HCT116 (cell line): ENCODE measurements around the gene GJC1. TPM values are rescaled to one million over a fixed set of nuclear protein-coding genes. Genes with fewer than 3 reads are reported as not detected.

ENCODE experiments used
- ATAC-seq: fragments of 200-7000 bp; cut with Tn5 transposase; 2 replicates; pipeline ENCODE4 v1.9.1; 2020; ENCODE audit warnings: mild to moderate bottlenecking, moderate library complexity
- BruUV-seq: library from RNA; stranded (reverse); fragments of 400-500 nt; replicated peaks from 2 replicates; lab custom pipeline; 2021; lab: Mats Ljungman, UMichigan
- CTCF ChIA-PET: fragments of 300-600 bp; sonication (Branson Sonifier 250); formaldehyde crosslinking; loops from one replicate; lab custom pipeline; 2021; ENCODE audit warnings: antibody characterized with exemption; lab: Charles Lee
- POLR2A ChIA-PET: fragments of 300-600, 350-600 bp; sonication (Branson Sonifier 250); formaldehyde crosslinking; loops from one replicate; lab custom pipeline; 2021; ENCODE audit warnings: antibody characterized with exemption; lab: Charles Lee
- RAD21 ChIA-PET, 2 experiments: fragments of 300-600 bp; sonication (Branson Sonifier 250); formaldehyde crosslinking; loops; one replicate each; lab custom pipeline; 2023; ENCODE audit warnings: low total read pairs in 2 of 2; ENCODE audit not compliant: uncharacterized antibody in 2 of 2, unreplicated experiment in 2 of 2, low non-redundant PET in 1 of 2; lab: Charles Lee
- DNase-seq: peaks from one replicate; pipeline ENCODE4 v3.0.0-alpha.2; 2010; ENCODE audit warnings: low read depth, low spot score
- H2AFZ ChIP-seq: fragments of 200-600 bp; shearing (Covaris generic), sonication (generic); 2 replicates; pipeline ENCODE4 v1.6.1; 2017; ENCODE audit warnings: low read depth, mixed run types, mixed read lengths, antibody characterized with exemption, low read length; ENCODE audit not compliant: poor library complexity, severe bottlenecking
- H3K27ac ChIP-seq: 2 replicates; pipeline ENCODE4 v1.5.1; 2012; ENCODE audit warnings: low read depth, low read length
- H3K27me3 ChIP-seq: fragments of 200-600 bp; sonication (generic); 2 replicates; pipeline ENCODE4 v1.6.1; 2016; ENCODE audit warnings: mixed run types, low read length, mixed read lengths; ENCODE audit not compliant: insufficient read depth
- H3K36me3 ChIP-seq, 2 experiments: fragments of 200-500 bp in 1 of 2; fragments of 200-600 bp in 1 of 2; sonication (Bioruptor generic) in 1 of 2; sonication (generic) in 1 of 2; 2 replicates each; pipeline versions ENCODE4 v1.5.1 to v1.6.1; 2014 to 2016; ENCODE audit warnings: low read length in 2 of 2, inconsistent platforms in 1 of 2, mixed read lengths in 1 of 2, mixed run types in 1 of 2; ENCODE audit not compliant: insufficient read depth in 2 of 2, control insufficient read depth in 1 of 2
- H3K4me1 ChIP-seq, 2 experiments: fragments of 200-600 bp in 1 of 2; sonication (generic) in 1 of 2; 2 replicates each; pipeline versions ENCODE4 v1.5.1 to v1.6.1; 2012 to 2017; ENCODE audit warnings: low read length in 2 of 2, inconsistent platforms in 1 of 2, mild to moderate bottlenecking in 1 of 2, mixed read lengths in 1 of 2, mixed run types in 1 of 2, moderate library complexity in 1 of 2; ENCODE audit not compliant: insufficient read depth in 2 of 2, control insufficient read depth in 1 of 2
- H3K4me2 ChIP-seq: fragments of 200-600 bp; sonication (generic); 2 replicates; pipeline ENCODE4 v1.6.1; 2017; ENCODE audit warnings: mixed run types, low read length, mixed read lengths
- H3K4me3 ChIP-seq, 2 experiments: fragments of 200-600 bp in 1 of 2; sonication (generic) in 1 of 2; replicated peaks in 1 of 2; 2 replicates each; pipeline ENCODE4 v1.5.1; 2011 to 2016; ENCODE audit warnings: low read length in 2 of 2, control low read depth in 1 of 2, low read depth in 1 of 2, mild to moderate bottlenecking in 1 of 2, mixed read lengths in 1 of 2, mixed run types in 1 of 2
- H3K79me2 ChIP-seq: fragments of 200-600 bp; sonication (generic); 2 replicates; pipeline ENCODE4 v1.6.1; 2017; ENCODE audit warnings: mild to moderate bottlenecking, mixed run types, low read length, moderate library complexity, mixed read lengths; ENCODE audit not compliant: insufficient read depth
- H3K9ac ChIP-seq: fragments of 200-600 bp; sonication (generic); 2 replicates; pipeline ENCODE4 v1.6.1; 2016; ENCODE audit warnings: low read length, mixed read lengths
- H3K9me2 ChIP-seq: fragments of 200-600 bp; sonication (generic), shearing (Covaris generic); 2 replicates; pipeline ENCODE4 v1.6.1; 2017; ENCODE audit warnings: mixed run types, mild to moderate bottlenecking, moderate library complexity; ENCODE audit not compliant: insufficient read depth
- H3K9me3 ChIP-seq, 2 experiments: fragments of 200-500 bp in 1 of 2; fragments of 200-600 bp in 1 of 2; sonication (Bioruptor generic) in 1 of 2; sonication (generic) in 1 of 2; 2 replicates each; pipeline ENCODE4 v1.6.1; 2014 to 2017; ENCODE audit warnings: low read length in 2 of 2, mixed read lengths in 2 of 2, inconsistent platforms in 1 of 2, low read depth in 1 of 2, mild to moderate bottlenecking in 1 of 2, mixed run types in 1 of 2, moderate library complexity in 1 of 2; ENCODE audit not compliant: control insufficient read depth in 1 of 2, insufficient read depth in 1 of 2
- H4K20me1 ChIP-seq: fragments of 200-600 bp; sonication (generic), shearing (Covaris generic); 2 replicates; pipeline ENCODE4 v1.6.1; 2017; ENCODE audit warnings: mixed run types, mild to moderate bottlenecking, moderate library complexity; ENCODE audit not compliant: insufficient read depth
- ATF3 ChIP-seq: IDR thresholded peaks from 2 replicates; pipeline ENCODE4 v1.6.1; 2012
- CBX3 ChIP-seq: IDR thresholded peaks from 2 replicates; pipeline ENCODE4 v1.6.1; 2012; ENCODE audit warnings: low read depth
- CEBPB ChIP-seq: IDR thresholded peaks from 2 replicates; pipeline ENCODE4 v1.6.1; 2012; ENCODE audit warnings: low read depth
- CTCF ChIP-seq, 3 experiments: fragments of 200-600 bp in 1 of 3; sonication (generic) in 1 of 3; IDR thresholded peaks in 2 of 3; conservative IDR thresholded peaks in 1 of 3; 2 replicates each; pipeline ENCODE4 v1.5.1; 2012 to 2017; ENCODE audit warnings: low read depth in 2 of 3, low read length in 2 of 3, antibody characterized with exemption in 1 of 3, borderline replicate concordance in 1 of 3, control low read depth in 1 of 3, mild to moderate bottlenecking in 1 of 3, mixed read lengths in 1 of 3, mixed run types in 1 of 3, moderate library complexity in 1 of 3; ENCODE audit not compliant: insufficient read depth in 1 of 3
- EGR1 ChIP-seq: IDR thresholded peaks from 2 replicates; pipeline ENCODE4 v1.6.1; 2012; ENCODE audit warnings: low read depth
- EZH2phosphoT487 ChIP-seq: fragments of 200-600 bp; IDR thresholded peaks from 2 replicates; pipeline ENCODE4 v1.6.1; 2018; ENCODE audit warnings: antibody characterized with exemption, borderline replicate concordance
- FOSL1 ChIP-seq: IDR thresholded peaks from 2 replicates; pipeline ENCODE4 v1.6.1; 2012; ENCODE audit warnings: low read depth
- JUND ChIP-seq: IDR thresholded peaks from 2 replicates; pipeline ENCODE4 v1.6.1; 2012
- POLR2A ChIP-seq: IDR thresholded peaks from 2 replicates; pipeline ENCODE4 v1.7.0; 2011; ENCODE audit warnings: borderline replicate concordance; ENCODE audit not compliant: insufficient read depth, insufficient read length; ENCODE audit errors: extremely low read depth
- POLR2AphosphoS5 ChIP-seq: IDR thresholded peaks from 2 replicates; pipeline ENCODE4 v1.6.1; 2011; ENCODE audit warnings: mild to moderate bottlenecking, low read depth, low read length, moderate library complexity
- RAD21 ChIP-seq: IDR thresholded peaks from 2 replicates; pipeline ENCODE4 v1.6.1; 2012; ENCODE audit warnings: low read depth, mild to moderate bottlenecking
- REST ChIP-seq: IDR thresholded peaks from 2 replicates; pipeline ENCODE4 v1.6.1; 2012; ENCODE audit warnings: low read depth
- SIN3A ChIP-seq: IDR thresholded peaks from 2 replicates; pipeline ENCODE4 v1.6.1; 2012; ENCODE audit warnings: low read depth
- SP1 ChIP-seq: IDR thresholded peaks from 2 replicates; pipeline ENCODE4 v1.6.1; 2012; ENCODE audit warnings: low read depth
- SRF ChIP-seq: IDR thresholded peaks from 2 replicates; pipeline ENCODE4 v1.6.1; 2012; ENCODE audit warnings: low read depth
- TCF7L2 ChIP-seq: IDR thresholded peaks from 2 replicates; pipeline ENCODE4 v1.7.0; 2011; ENCODE audit warnings: borderline replicate concordance, inconsistent platforms; ENCODE audit not compliant: insufficient read depth, insufficient read length; ENCODE audit errors: extremely low read depth
- YY1 ChIP-seq: IDR thresholded peaks from 2 replicates; pipeline ENCODE4 v1.6.1; 2011; ENCODE audit warnings: low read length, low read depth, moderate library complexity, mild to moderate bottlenecking; ENCODE audit not compliant: insufficient replicate concordance; ENCODE audit errors: extremely low read depth
- ZBTB33 ChIP-seq: IDR thresholded peaks from 2 replicates; pipeline ENCODE4 v1.6.1; 2011; ENCODE audit warnings: mild to moderate bottlenecking, low read length, moderate library complexity; ENCODE audit not compliant: insufficient replicate concordance; ENCODE audit errors: extremely low read depth
- ZFX ChIP-seq: fragments of 450-650 bp; IDR thresholded peaks from 2 replicates; pipeline ENCODE4 v1.6.1; 2017
- ZNF274 ChIP-seq: fragments of 200-500 bp; sonication (Bioruptor generic); IDR thresholded peaks from 2 replicates; pipeline ENCODE4 v1.6.1; 2014; ENCODE audit warnings: mild to moderate bottlenecking, low read depth, low read length, inconsistent platforms
- intact Hi-C: fragments of 100-400 bp; cut with micrococcal nuclease; formaldehyde crosslinking; loops from 2 replicates; pipeline ENCODE4 v1.10.0; 2022
- total RNA-seq: library from RNA; stranded (reverse); gene quantifications from one replicate; pipeline ENCODE4 v1.2.1, GENCODE V29; 2021; ENCODE audit not compliant: unreplicated experiment

GJC1 gene
- total RNA-seq, 1 experiment from 2014 or later, result 62.4 TPM

GRCh38 chr17:44844390-44844830, 14.3 kb upstream of the GJC1 start:
- ChIA-PET CTCF (interaction anchor here (2.9 kb wide), 1 partner anchor 65 kb away, joined by 12 read pairs; no protein-coding TSS in a partner anchor), POLR2A (no interaction called here), RAD21 (no interaction called here)
- intact Hi-C loops, result no loop called here
- H3K9me2 ChIP-seq, result no peaks in the 10 kb centered on the region
- ATAC-seq (no peak), DNase-seq (no peak)
- H3K36me3 ChIP-seq, result no peaks in the 10 kb centered on the region
- H3K27me3 ChIP-seq, result no peaks in the 10 kb centered on the region
- H3K4me2 ChIP-seq, result no peak overlapping the region
- H3K4me3 ChIP-seq, result no peak overlapping the region
- no peaks in the 10 kb centered on the region for H3K79me2 ChIP-seq
- BruUV-seq, result no TSS peak
- H3K4me1 ChIP-seq, result peaks cover 7 to 10% of the 10 kb centered on the region in 2 experiments; a peak in 3 of 4 replicates
- no peak overlapping the region for H2AFZ ChIP-seq
- no peaks in the 10 kb centered on the region for H4K20me1 ChIP-seq
- TF ChIP-seq REST (no peak), ZBTB33 (no peak), TCF7L2 (no peak), CEBPB (no peak), EZH2phosphoT487 (no peak), RAD21 (no peak), SP1 (no peak), SIN3A (no peak), ZFX (no peak), ZNF274 (no peak), CBX3 (no peak), JUND (no peak), CTCF (IDR thresholded peaks at IDR 0.05 in 2 of 3, conservative IDR thresholded peaks at IDR 0.05 in 1 of 3; ENCODE audit: borderline replicate concordance in 1 of 3, insufficient read depth in 1 of 3, low read depth in 2 of 3, low read length in 2 of 3) (no peak), YY1 (no peak), POLR2AphosphoS5 (no peak), SRF (no peak), POLR2A (no peak), ATF3 (no peak), FOSL1 (no peak), EGR1 (no peak)
- H3K27ac ChIP-seq, result no peak overlapping the region
- no peaks in the 10 kb centered on the region for H3K9me3 ChIP-seq
- H3K9ac ChIP-seq, result no peak overlapping the region
